Measurements from ENCODE around the gene CD177.
"Not testable (repeated sequence)": the region's sequence is repeated elsewhere in the genome, so short reads cannot be mapped to it uniquely, and the experiment has no call there.

Gene CD177

GRCh38 chr19:43353606-43354304 lies at the start of gene CD177:
CD177 (plus strand) TSS chr19:43353686; CDS start chr19:43353715, 29 bp downstream.
- in situ Hi-C loops (cut with HindIII; ENCODE audit: low sequenced_read_pairs) = no loop called here

- in situ Hi-C loops (cut with HindIII; ENCODE audit: low sequenced_read_pairs) = loop anchor here (10.0 kb wide), 1 partner anchor 119 kb away; no protein-coding TSS in a partner anchor
These were observed 47.8 kb upstream of the CD177 start for GRCh38 chr19:43305642-43306041.

- in situ Hi-C loops (cut with HindIII; ENCODE audit: low sequenced_read_pairs) = loop anchor here (10.0 kb wide), 1 partner anchor 119 kb away; no protein-coding TSS in a partner anchor
These were observed 47.4 kb upstream of the CD177 start for GRCh38 chr19:43306097-43306496.

- in situ Hi-C loops (cut with HindIII; ENCODE audit: low sequenced_read_pairs) = loop anchor here (10.0 kb wide), 1 partner anchor 116 kb away; no protein-coding TSS in a partner anchor
These were observed 45.2 kb upstream of the CD177 start for GRCh38 chr19:43308244-43308815.

- in situ Hi-C loops (cut with HindIII; ENCODE audit: low sequenced_read_pairs) = loop anchor here (10.0 kb wide), 1 partner anchor 115 kb away; no protein-coding TSS in a partner anchor
These were observed 44.0 kb upstream of the CD177 start for GRCh38 chr19:43309466-43309865.

GRCh38 chr19:43310221-43310620 lies 43.3 kb upstream of the CD177 start:
- in situ Hi-C loops (cut with HindIII; ENCODE audit: low sequenced_read_pairs) = no loop called here

GRCh38 chr19:43311256-43311655 lies 42.2 kb upstream of the CD177 start:
- in situ Hi-C loops (cut with HindIII; ENCODE audit: low sequenced_read_pairs) = no loop called here

GRCh38 chr19:43311706-43312105 lies 41.8 kb upstream of the CD177 start:
- in situ Hi-C loops (cut with HindIII; ENCODE audit: low sequenced_read_pairs) = no loop called here

- in situ Hi-C loops (cut with HindIII; ENCODE audit: low sequenced_read_pairs) = no loop called here
These were observed 39.6 kb upstream of the CD177 start for GRCh38 chr19:43313711-43314495.

- in situ Hi-C loops (cut with HindIII; ENCODE audit: low sequenced_read_pairs) = no loop called here
These were observed 37.6 kb upstream of the CD177 start for GRCh38 chr19:43315851-43316250.

GRCh38 chr19:43316591-43317319 lies 36.7 kb upstream of the CD177 start:
- in situ Hi-C loops (cut with HindIII; ENCODE audit: low sequenced_read_pairs) = no loop called here

- in situ Hi-C loops (cut with HindIII; ENCODE audit: low sequenced_read_pairs) = no loop called here
These were observed 35.3 kb upstream of the CD177 start for GRCh38 chr19:43318203-43318602.

GRCh38 chr19:43318796-43319314 lies 34.6 kb upstream of the CD177 start:
- in situ Hi-C loops (cut with HindIII; ENCODE audit: low sequenced_read_pairs) = no loop called here

GRCh38 chr19:43320546-43320945 lies 32.9 kb upstream of the CD177 start:
- in situ Hi-C loops (cut with HindIII; ENCODE audit: low sequenced_read_pairs) = no loop called here

GRCh38 chr19:43326761-43327160 lies 26.7 kb upstream of the CD177 start:
- in situ Hi-C loops (cut with HindIII; ENCODE audit: low sequenced_read_pairs) = not testable (repeated sequence)

GRCh38 chr19:43328561-43328960 lies 24.9 kb upstream of the CD177 start:
- in situ Hi-C loops (cut with HindIII; ENCODE audit: low sequenced_read_pairs) = not testable (repeated sequence)

- in situ Hi-C loops (cut with HindIII; ENCODE audit: low sequenced_read_pairs) = not testable (repeated sequence)
These were observed 24.4 kb upstream of the CD177 start for GRCh38 chr19:43329049-43329448.

- in situ Hi-C loops (cut with HindIII; ENCODE audit: low sequenced_read_pairs) = no loop called here
These were observed 23.5 kb upstream of the CD177 start for GRCh38 chr19:43329989-43330388.

GRCh38 chr19:43330726-43331434 lies 22.6 kb upstream of the CD177 start:
- in situ Hi-C loops (cut with HindIII; ENCODE audit: low sequenced_read_pairs) = no loop called here

GRCh38 chr19:43331435-43332010 lies 22.0 kb upstream of the CD177 start:
- in situ Hi-C loops (cut with HindIII; ENCODE audit: low sequenced_read_pairs) = no loop called here

All from DLD1 (cell line).